ENCODE measurements around the gene F8.
A peak's percentile ranks its signal among the peaks of the same experiment; 100 is the strongest.
"Not testable (repeated sequence)": the region's sequence is repeated elsewhere in the genome, so short reads cannot be mapped to it uniquely, and the experiment has no call there.

Gene F8

GRCh38 chrX:154980330-154981115 lies 42.0 kb downstream of the F8 start:
- peak; percentile 78 for DNase-seq

GRCh38 chrX:154979629-154980028 lies 42.9 kb downstream of the F8 start:
- no peak for DNase-seq

- no peak for DNase-seq
These were observed 54.2 kb downstream of the F8 start for GRCh38 chrX:154968353-154968752.

- DNase-seq, result no peak
These were observed 54.9 kb downstream of the F8 start for GRCh38 chrX:154967603-154968002.

GRCh38 chrX:154961947-154962346 lies 60.6 kb downstream of the F8 start:
- no peak for DNase-seq

- not testable (repeated sequence) for DNase-seq
These were observed 66.7 kb downstream of the F8 start for GRCh38 chrX:154955799-154956198.

GRCh38 chrX:154939265-154939664 lies 83.3 kb downstream of the F8 start:
- not testable (repeated sequence) for DNase-seq

GRCh38 chrX:154924771-154925170 lies 97.8 kb downstream of the F8 start:
- DNase-seq, result not testable (repeated sequence)

- DNase-seq, result peak; percentile 50
These were observed 104.5 kb downstream of the F8 start for GRCh38 chrX:154918060-154918483.

- DNase-seq, result no peak
These were observed 108.5 kb downstream of the F8 start for GRCh38 chrX:154914052-154914451.

- not testable (repeated sequence) for DNase-seq
These were observed 112.0 kb downstream of the F8 start for GRCh38 chrX:154910528-154910927.

GRCh38 chrX:154910048-154910447 lies 112.5 kb downstream of the F8 start:
- not testable (repeated sequence) for DNase-seq

- DNase-seq, result no peak
These were observed 113.7 kb downstream of the F8 start for GRCh38 chrX:154908821-154909220.

- DNase-seq, result no peak
These were observed 120.1 kb downstream of the F8 start for GRCh38 chrX:154902408-154902807.

- no peak for DNase-seq
These were observed 122.2 kb downstream of the F8 start for GRCh38 chrX:154900323-154900722.

- DNase-seq, result no peak
These were observed 130.2 kb downstream of the F8 start for GRCh38 chrX:154892296-154892695.

GRCh38 chrX:154890990-154891639 lies 131.4 kb downstream of the F8 start:
- no peak for DNase-seq

GRCh38 chrX:154886789-154887221 lies 135.7 kb downstream of the F8 start:
- DNase-seq, result not testable (repeated sequence)

GRCh38 chrX:154886069-154886788 lies 136.3 kb downstream of the F8 start, which contains the start of gene F8A1:
F8A1 (plus strand) TSS chrX:154886355; CDS start chrX:154886375, 20 bp downstream.
- DNase-seq, result peak; percentile 62

- not testable (repeated sequence) for DNase-seq
These were observed 137.0 kb downstream of the F8 start for GRCh38 chrX:154885549-154885948.

- DNase-seq, result not testable (repeated sequence)
These were observed 137.5 kb downstream of the F8 start for GRCh38 chrX:154885057-154885456.

GRCh38 chrX:154884069-154884468 lies 138.5 kb downstream of the F8 start:
- not testable (repeated sequence) for DNase-seq

GRCh38 chrX:154873329-154873728 lies 149.2 kb downstream of the F8 start:
- DNase-seq, result no peak
